DMS79 treated with DMSO at 0.1 percent for 48 hours (cell line): Measurements from ENCODE around the gene SUGCT.

Experiments
- DNase-seq: peaks from one replicate; lab custom pipeline; 2025; lab: John Stamatoyannopoulos, UW

The SUGCT gene

GRCh38 chr7:40471891-40472290, 337.1 kb downstream of the SUGCT start:
- no peak for DNase-seq

- DNase-seq, result no peak
Measured at GRCh38 chr7:40474790-40475680, 340.2 kb downstream of the SUGCT start.

- DNase-seq, result no peak
Measured at GRCh38 chr7:40475681-40475982, 340.8 kb downstream of the SUGCT start.

GRCh38 chr7:40477094-40477493, 342.3 kb downstream of the SUGCT start:
- no peak for DNase-seq

- DNase-seq, result no peak
Measured at GRCh38 chr7:40482845-40483244, 348.0 kb downstream of the SUGCT start.

- no peak for DNase-seq
Measured at GRCh38 chr7:40483630-40484029, 348.8 kb downstream of the SUGCT start.

GRCh38 chr7:40489844-40490602, 355.2 kb downstream of the SUGCT start:
- DNase-seq, result no peak

GRCh38 chr7:40490603-40490924, 355.8 kb downstream of the SUGCT start:
- DNase-seq, result no peak

- no peak for DNase-seq
Measured at GRCh38 chr7:40492946-40493345, 358.1 kb downstream of the SUGCT start.

GRCh38 chr7:40493609-40494051, 358.8 kb downstream of the SUGCT start:
- DNase-seq, result no peak

GRCh38 chr7:40498924-40499510, 364.2 kb downstream of the SUGCT start:
- no peak for DNase-seq

GRCh38 chr7:40499718-40500117, 364.9 kb downstream of the SUGCT start:
- no peak for DNase-seq

GRCh38 chr7:40500219-40500618, 365.4 kb downstream of the SUGCT start:
- DNase-seq, result no peak

- DNase-seq, result no peak
Measured at GRCh38 chr7:40502359-40502758, 367.6 kb downstream of the SUGCT start.

- DNase-seq, result no peak
Measured at GRCh38 chr7:40506158-40506557, 371.4 kb downstream of the SUGCT start.

GRCh38 chr7:40507166-40507565, 372.4 kb downstream of the SUGCT start:
- DNase-seq, result no peak

GRCh38 chr7:40509287-40509996, 374.6 kb downstream of the SUGCT start:
- no peak for DNase-seq

GRCh38 chr7:40516376-40516775, 381.6 kb downstream of the SUGCT start:
- DNase-seq, result no peak

GRCh38 chr7:40519009-40519408, 384.2 kb downstream of the SUGCT start:
- DNase-seq, result no peak

- no peak for DNase-seq
Measured at GRCh38 chr7:40520986-40521738, 386.4 kb downstream of the SUGCT start.

GRCh38 chr7:40525764-40526163, 391.0 kb downstream of the SUGCT start:
- DNase-seq, result no peak
